NCI-H1694 treated with DMSO at 0.1 percent for 48 hours (cell line): ENCODE results near the gene USP31.

Source experiments
- DNase-seq: peaks from one replicate; lab custom pipeline; 2025; lab: John Stamatoyannopoulos, UW

USP31 gene

DNA sequence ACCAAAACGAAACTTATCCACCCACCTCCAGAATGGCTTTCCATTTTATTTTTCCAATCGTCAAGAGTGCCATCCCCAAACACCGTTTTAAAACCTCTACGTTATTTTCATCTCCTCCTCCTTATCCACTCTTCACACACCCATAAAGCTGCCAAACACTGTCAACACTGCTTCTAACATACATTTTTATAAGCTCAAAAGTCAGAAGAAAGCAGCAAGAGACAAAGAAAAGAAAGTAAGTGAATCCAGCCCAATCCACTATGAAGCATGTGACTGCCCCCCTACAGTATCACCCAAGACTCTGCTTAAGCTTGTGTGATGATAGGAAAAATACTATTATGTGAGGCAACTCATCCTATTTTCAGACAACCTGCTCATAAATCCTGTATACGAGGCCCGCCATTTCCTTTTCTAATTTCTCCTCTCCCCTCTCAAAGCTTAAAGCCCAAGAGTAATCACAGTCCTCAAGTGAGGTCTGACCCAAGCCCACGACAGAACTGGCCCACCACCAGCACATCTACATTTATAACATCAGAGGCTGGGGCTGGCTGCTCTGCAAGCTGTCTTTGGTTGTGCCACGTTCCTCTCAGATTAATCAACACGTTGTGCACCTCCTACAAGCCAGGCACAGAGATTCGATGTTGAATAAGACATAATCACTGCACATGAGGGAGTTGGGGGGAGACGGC, 16.3 kb downstream of the USP31 start:
- no peak for DNase-seq

DNA sequence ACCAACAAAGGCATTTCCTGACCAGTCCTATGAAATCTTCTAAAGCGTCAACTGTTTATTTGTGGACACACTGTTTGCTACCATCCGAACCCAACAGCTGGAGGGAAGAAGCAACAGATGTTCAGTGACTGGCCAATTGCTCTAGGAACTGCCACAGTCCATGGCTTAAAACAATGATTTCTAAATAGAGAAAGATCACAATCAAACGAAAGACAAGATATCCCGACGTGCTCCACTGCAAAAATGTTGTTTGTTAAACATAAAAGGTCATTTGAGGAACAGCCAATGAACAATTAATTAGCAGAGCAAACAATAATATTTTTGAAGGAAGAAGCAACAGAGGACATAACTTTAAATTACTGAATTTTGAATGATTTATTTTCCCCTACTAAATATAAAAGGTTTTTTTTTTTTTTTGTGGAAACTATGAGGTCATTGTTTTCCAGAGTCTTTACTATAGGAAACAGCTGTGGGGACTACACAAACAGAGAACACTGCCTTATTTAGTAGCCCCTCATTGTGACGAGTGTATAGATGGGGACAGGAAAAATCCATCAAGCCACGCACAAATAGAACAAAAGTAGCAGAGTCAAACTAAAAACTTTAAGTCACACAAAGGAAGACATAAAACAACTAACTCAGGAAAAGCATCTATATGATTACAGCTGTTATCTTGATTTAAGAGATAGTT, 17.2 kb downstream of the USP31 start:
- DNase-seq, result no peak

GRCh38 chr16:23131436-23131835, 17.8 kb downstream of the USP31 start:
- no peak for DNase-seq

DNA sequence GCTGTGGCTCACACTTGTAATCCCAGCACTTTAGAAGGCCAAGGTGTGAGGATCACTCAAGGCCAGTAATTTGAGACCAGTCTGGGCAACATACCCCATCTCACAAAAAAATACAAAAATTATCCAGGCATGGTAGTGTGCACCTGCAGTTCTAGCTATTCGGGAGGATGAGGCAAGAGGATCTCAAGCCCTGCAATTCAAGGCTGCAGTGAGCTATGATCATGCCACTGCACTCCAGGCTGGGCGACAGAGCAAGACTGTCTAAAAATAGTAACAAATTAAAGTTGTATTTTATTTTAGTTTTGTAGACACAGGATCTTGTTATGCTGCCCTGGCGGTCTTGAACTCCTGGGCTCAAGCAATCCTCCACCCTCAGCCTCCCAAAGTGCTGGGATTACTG, 18.2 kb downstream of the USP31 start:
- no peak for DNase-seq

DNA sequence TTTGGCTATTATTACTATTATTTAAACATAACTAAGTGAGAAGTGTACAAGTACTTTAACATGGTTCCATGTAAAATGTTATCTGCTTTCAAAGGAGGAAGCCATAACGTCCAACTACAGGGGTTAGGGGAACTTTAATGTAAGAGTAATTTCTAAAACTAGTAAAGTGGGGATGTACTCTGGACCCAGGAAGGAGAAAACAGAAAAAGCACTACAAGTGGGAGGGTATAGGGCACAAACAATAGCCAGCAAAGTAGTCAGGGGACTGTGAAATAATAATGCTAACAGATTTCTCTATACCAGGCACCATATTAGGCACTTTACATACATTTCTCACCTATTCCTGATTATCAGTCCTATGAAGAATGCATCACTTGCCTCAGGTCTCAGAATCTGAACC, 19.6 kb downstream of the USP31 start:
- DNase-seq, result no peak

DNA sequence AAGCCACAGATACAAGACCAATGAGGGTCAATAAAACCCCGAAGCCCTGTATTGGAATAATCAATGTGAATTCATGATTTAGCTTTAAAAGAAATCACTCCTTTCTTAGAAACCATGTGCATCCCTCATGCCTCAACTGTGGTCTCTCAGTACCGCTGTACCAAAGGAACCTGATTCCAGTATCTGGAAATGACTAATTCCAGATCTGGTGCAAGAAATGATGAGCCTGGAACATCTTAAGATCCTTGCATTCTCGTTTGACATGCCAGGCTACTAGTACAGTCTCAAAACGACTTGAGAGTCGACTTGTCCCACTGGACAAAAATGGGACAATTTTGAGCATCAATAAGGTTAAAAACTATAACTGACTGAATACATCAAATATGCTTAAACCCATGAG, 21.2 kb downstream of the USP31 start:
- no peak for DNase-seq

DNA sequence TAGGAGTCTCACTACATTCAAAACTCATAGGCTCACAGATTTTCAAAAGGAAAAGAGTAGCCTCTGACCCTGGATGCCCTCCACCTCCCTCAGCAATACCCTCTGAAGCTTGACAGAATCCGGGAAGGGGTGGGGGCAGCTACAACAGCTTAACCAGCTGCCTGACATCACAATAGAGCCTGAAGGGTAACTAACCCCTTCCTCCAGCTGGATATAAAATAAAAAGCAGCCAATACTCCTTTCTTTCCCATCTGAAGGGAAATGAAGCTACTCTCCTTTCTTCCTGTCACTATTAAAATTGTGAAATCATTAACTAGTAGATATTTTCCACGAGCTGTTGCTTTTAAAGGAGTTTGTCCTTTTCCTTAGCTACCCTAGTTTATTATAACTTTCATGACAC, 24.0 kb downstream of the USP31 start:
- DNase-seq, result no peak

- DNase-seq, result no peak
Observed at GRCh38 chr16:23124315-23124714, 24.9 kb downstream of the USP31 start.

- no peak for DNase-seq
Observed at GRCh38 chr16:23122144-23122543, 27.1 kb downstream of the USP31 start.

GRCh38 chr16:23121024-23121423, 28.2 kb downstream of the USP31 start:
- no peak for DNase-seq

GRCh38 chr16:23120562-23120961, 28.7 kb downstream of the USP31 start:
- DNase-seq, result no peak

GRCh38 chr16:23119570-23119969, 29.7 kb downstream of the USP31 start:
- DNase-seq, result no peak

- DNase-seq, result peak; percentile 12
Observed at GRCh38 chr16:23114131-23114904, 34.9 kb downstream of the USP31 start.

DNA sequence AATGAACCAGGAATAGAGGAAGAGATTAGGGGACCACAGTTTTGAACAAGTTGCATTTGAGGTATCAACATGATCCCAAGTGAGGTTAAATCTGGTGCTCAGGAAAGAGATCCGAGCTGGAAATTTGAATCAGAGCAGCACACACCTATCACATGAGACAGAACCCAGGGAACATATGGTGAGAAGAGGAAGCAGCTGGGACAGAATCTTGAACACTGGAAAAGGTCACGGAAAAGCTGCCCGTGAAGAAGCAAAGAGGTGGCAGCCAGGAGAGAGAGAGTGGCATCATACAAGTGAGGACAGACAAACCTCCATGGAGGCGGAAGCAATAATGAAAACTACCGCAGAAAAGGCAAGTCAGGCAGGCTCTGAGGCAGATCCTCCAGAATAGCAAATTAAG, 36.1 kb downstream of the USP31 start:
- DNase-seq, result peak; percentile 12

DNA sequence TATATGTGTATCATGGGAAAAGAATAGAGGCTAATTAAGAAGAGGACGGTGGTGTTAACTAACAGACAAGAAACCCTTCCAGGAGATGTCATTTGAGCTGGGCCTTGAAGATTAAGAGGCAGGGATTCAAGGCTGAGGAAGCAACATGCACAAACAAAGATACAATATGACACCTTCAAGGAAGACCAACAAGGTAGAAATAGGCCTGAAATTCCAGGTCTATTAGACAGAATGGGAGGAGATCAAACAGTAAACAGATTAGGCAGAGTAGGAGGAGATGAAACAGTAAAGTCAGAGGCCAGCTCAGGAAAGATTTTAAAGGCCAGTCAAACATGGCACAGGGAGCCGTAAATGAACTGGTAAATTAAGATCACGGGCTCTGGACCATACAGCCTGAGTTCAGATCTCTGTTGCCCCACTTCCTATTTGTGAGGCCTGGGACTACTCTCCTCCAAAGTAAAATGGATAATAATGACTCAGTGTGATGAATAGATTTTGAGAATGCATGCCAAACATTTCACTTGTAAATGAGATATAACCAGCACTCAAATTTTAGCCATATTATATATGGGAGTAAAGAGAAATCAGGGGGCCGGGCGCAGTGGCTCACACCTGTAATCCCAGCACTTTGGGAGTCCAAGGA, 38.9 kb downstream of the USP31 start:
- DNase-seq, result no peak

DNA sequence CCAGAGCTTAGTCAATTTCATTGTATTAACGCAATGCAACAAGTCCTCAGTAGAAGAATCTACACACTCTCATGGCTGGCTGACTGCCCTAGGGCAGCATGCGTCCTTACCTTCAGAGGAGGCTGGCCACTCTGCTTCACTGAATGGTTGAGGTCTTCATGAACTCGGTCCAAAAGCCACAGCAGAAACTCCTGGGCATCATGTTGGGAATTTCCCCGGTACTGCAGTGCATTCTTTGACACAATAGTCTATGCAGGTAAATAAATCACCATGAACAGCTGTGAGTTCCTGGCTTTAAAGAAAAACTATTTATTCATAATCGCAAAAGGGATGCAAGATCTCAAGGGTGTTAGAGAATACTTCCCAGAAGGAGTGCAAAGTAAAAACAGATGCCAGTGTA, 41.3 kb downstream of the USP31 start:
- DNase-seq, result no peak

- DNase-seq, result no peak
Observed at GRCh38 chr16:23107117-23107516, 42.1 kb downstream of the USP31 start.

DNA sequence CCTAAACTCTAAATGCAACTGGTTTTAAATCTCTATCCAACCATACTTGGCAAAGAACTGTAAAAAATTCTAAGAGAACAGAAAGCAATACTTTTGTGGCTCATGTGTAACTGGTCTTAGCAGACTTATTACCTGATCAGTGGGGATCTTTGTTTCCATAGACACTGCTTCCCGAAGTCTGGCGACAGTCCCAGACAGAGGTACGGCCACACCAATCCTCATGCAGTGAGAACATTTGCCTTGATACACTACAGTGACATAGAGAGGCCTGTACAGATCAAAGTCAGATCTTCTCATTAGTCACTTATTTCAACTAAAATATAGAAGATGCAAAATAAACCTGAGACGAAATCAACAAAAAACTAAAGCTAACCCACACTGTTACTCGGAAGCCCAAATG, 43.9 kb downstream of the USP31 start:
- no peak for DNase-seq

DNA sequence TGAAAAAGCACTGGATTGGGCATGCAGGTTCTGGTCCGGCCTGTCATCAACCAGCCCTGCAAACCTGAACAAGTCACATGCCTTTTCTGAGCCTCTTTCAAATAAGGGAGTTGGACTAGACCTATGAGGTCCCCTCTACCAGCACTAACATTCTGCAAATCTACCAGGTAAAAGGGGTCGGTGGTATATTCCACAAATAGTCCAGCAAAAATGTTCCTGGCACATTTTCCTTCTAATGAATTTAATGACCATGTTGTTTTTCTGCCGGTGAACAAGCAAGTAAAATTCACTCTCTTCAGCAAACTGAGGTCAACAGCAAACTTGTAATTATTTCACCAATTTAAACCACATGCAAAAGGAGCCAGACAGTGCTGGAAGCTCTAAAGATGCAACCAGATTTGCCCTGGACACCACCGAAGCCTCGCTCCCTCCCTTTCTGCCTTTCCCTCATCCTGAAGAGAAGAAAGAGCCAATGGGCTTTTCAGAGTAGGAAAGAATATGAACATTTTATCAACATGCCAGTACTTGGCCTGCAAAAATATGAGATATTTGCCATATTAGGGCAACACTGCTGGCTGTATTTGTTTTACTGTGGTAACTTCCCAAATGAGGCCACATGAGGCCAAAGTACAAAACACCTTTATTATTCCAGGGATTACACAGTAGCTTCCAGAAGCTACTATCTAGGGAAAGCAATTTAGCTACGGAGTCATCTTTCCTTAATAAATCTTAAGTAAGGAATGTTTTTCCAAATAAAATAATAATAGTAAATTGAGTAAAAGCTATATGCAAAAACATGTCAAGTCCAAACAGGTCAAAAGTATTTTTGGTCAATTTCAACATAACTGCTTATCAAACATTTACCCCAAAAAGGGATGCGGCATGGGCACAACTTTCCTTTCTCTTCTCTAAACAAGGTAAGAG, 45.0 kb downstream of the USP31 start:
- no peak for DNase-seq

DNA sequence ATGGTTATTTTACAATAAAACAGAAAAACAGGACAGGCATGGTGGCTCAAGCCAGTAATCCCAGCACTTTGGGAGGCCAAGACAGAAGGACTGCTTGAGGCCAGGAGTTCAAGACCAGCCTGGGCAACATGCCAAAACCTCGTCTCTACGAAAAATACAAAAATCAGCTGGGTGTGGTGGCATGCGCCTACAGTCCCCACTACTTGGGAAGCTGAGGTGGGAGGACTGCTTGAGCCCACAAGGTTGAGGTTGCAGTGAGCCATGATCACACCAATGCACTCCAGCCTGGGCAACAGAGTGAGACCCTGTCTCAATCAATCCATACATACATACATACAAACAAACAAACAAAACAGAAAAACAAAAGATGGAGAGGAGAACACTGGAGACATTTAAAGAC, 45.6 kb downstream of the USP31 start:
- DNase-seq, result no peak

GRCh38 chr16:23101012-23101550, 48.2 kb downstream of the USP31 start:
- no peak for DNase-seq
